NOMO-1 treated with DMSO at 0.1 percent for 48 hours (cell line): ENCODE results near the gene RNF115.

Source experiments
- DNase-seq: peaks from one replicate; lab custom pipeline; 2025; ENCODE audit not compliant: unreplicated experiment; lab: John Stamatoyannopoulos, UW

The RNF115 gene

DNA sequence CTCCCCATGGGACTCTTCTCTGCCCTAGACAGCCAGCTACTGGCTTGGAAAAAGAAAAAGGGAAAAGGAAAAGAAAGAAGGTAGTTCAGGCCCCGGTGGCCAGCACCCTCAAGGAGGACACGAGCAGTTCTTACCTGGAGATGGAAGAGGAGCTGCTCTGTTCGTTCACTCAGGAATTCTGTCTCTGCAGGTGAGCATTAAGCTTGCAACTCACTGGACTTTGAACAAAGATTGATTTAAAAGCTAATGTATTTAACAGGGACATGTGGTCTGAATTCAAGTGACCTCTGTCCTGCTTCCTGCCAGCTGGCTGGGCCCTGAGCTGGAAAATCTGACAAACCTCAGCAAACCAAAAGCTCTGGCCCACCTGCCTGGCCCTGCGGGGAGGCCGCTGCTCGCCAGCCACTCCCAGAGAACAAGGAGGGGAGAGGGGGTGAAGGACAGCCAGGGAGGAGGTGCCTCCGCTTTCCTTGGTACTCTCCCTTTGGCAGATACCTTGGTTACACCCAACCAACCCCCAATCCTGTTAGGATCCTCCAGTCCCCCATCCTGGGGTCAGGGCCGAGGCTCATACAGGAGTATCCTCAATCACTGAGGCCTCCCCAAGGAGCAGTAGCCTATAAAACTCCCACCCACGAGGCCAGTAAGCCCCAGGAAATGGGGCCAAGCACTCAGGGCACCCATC lies 116.6 kb downstream of the RNF115 start, which contains the start of gene PDZK1:
Gene PDZK1 (minus strand): TSS at position 186 of the 685 bp plus-strand sequence. CDS start 19,347 bp downstream, outside the sequence.
- DNase-seq, result no peak

DNA sequence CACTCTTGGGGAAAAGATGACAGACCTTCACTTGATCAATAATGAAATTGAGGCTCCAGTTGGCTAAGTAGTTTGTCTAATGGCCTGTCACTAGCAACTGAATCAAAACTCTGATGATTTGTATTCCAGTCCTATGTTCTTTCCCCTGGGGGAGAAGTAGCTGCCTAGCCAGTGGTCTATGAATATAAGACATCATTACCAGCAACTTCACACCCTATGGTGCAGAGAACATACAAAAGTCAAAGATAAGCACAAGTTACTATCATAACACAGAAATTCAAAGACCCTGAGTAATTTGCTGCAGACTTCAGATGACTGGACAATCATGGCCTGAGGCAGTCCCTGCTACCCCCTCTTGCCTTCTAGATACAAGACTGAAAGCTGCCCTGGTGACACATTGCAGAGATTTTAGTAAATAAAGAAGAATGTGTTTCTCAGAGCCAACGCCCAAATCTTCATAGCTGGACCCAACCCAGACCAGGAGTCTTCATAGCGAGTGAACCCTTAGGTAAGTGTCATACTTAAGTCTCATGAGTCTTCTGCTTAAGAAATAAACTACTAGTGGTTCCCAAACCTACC lies 117.7 kb downstream of the RNF115 start:
- DNase-seq, result no peak

DNA sequence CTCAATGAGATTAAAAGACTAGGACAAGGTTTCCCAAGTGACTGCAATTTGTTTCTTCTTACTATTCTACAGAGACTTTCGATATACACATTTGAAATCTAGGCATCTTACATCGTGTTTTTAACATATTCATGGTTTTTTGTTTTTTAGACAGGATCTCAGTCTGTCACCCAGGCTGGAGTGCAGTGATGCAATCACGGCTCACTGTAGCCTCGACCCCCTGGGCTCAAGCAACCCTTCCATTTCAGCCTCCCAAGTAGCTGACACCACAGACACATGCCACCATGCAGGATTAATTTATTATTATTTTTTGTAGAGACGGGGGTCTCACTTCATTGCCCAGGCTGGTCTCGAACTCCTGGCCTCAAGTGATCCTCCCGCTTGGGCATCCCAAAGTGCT lies 118.3 kb downstream of the RNF115 start:
- no peak for DNase-seq

DNA sequence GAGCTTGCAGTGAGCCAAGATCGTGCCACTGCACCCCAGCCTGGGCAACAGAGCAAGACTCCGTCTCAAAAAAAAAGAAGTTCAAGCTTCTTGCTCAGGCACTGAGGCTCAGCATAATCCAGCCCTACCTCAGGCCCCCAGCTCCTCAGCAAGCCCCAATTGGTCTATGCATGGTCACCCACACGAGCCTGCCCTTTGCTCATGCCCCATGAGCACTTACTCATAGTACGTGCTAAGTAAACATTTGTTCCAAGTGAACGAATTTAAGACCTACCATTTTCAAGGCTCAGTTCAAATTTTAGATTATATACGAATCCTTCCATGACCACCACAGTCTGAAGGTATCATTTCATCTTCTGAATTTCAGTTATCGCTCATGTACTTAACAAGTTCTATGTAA lies 121.1 kb downstream of the RNF115 start:
- no peak for DNase-seq

DNA sequence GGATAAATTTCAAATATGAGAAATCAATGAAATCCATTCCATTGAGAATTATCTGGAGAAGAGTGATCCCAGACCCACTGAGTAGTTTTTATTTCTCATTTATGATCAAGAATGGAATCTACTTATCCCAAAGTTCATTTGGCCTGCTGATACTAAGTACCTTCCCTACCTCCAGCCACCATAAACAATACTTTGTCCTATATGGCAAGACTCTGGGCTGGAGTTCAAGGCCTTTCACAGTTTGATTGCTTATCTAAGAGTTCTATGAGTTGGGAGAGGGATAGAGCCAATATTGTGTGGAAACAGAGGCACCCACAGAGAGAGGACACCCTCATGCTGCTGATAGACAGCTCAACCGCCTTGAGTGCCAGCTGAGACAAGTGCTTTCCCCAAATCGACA lies 121.8 kb downstream of the RNF115 start:
- DNase-seq, result no peak

GRCh38 chr1:145701306-145701862 lies 122.5 kb downstream of the RNF115 start:
- no peak for DNase-seq

- DNase-seq, result no peak
These were observed 127.3 kb downstream of the RNF115 start for GRCh38 chr1:145696630-145696960.

- peak; percentile 61 for DNase-seq
These were observed 127.9 kb downstream of the RNF115 start for GRCh38 chr1:145695821-145696629.

DNA sequence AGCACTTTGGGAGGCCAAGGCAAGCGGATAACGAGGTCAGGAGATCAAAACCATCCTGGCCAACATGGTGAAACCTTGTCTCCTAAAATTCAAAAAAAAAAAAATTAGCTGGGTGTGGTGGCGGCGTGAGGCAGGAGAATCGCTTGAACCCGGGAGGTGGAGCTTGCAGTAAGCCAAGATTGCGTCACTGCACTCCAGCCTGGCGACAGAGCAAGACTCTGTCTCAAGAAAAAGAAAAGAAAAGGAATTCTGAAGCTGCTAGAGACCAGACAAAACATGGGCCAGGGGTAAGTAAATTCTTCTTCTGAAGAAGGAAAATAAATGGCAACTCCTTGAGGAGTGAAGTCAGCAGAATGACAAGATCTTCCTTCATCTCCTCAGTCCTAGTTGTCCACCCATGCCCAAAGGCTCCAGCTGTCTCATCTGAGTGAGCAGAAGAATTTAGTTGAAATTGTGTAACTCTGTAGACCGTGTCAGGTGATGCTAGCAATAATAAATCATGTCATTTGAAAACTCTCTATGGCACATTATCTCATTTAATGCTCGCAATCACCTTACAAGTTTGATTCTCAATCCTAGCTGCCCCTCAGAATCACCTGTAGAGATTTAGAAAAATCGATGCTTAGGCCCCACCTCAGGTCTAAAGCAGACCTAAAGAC lies 131.0 kb downstream of the RNF115 start:
- DNase-seq, result peak; percentile 12

DNA sequence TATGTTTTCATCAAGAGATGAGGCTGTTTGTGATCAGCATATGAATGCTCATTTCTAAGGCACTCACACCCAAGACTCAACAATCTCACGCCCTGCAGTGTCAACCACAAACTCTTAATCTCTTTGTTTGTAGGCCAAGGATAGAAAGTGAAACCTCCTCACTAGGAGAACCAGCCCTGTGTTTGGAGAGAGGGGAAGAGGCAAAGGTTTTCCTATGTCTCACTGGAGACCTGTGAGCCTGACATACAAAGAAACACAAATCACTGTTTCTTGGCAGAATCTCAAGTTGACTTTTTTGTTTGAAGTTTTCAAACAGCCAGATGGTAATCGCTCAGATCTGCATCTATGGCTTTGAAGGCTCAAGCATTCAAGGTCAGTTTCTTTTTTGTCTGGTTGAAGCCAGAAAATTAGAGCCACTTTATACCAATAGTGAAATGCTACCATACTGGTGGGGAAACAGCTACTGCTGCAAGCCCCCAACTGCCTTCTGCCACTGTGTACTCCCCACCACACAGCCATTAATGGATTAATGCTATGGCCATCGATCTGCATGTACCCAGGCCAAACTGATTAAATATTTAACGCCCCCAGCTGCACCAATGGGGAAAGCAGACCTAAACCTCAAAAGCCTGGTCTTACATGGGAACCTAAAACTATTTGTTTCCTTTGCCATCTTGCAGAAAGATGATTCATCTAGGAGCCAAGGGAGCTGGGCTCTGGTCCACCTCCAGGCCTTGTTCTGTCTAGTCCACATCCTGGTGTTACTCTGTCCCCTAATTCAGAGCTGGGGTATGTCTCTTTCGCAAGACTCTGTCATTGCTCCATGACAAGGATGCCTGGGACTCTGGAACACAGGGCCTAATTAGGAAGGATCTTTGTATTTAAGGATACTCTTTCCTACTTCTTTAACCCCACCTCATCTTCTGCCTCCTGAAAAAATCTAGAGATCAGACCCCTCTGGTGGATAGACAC lies 133.0 kb downstream of the RNF115 start:
- peak; percentile 29 for DNase-seq

- no peak for DNase-seq
These were observed 134.0 kb downstream of the RNF115 start for GRCh38 chr1:145689922-145690321.

GRCh38 chr1:145688924-145689323 lies 135.0 kb downstream of the RNF115 start:
- DNase-seq, result no peak
